ENCODE data around the gene LRRC41.

Gene LRRC41

DNA sequence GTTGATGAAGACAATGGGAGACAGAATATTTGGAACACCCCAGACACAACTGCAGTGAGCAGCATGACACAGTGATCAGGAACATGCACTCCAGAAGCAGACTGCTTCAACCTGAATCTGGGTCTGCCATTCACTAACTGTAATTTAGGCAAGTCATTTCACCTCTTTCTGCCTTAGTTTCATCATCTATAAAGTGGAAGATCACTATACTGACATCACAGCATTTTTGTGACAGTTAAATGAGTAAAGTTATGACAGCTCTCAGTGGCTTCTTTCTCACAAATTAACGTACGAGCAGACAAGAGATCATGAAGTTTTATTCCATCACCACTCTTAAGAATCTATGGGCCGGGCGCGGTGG is 14.3 kb downstream of the LRRC41 start:
- DNase-seq (ENCODE audit: low read depth) = no peak
- H3K4me3 ChIP-seq (ENCODE audit: low read depth, low read length) = no peak overlapping the region
- TF ChIP-seq, protein P1, sequence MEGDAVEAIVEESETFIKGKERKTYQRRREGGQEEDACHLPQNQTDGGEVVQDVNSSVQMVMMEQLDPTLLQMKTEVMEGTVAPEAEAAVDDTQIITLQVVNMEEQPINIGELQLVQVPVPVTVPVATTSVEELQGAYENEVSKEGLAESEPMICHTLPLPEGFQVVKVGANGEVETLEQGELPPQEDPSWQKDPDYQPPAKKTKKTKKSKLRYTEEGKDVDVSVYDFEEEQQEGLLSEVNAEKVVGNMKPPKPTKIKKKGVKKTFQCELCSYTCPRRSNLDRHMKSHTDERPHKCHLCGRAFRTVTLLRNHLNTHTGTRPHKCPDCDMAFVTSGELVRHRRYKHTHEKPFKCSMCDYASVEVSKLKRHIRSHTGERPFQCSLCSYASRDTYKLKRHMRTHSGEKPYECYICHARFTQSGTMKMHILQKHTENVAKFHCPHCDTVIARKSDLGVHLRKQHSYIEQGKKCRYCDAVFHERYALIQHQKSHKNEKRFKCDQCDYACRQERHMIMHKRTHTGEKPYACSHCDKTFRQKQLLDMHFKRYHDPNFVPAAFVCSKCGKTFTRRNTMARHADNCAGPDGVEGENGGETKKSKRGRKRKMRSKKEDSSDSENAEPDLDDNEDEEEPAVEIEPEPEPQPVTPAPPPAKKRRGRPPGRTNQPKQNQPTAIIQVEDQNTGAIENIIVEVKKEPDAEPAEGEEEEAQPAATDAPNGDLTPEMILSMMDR (IDR thresholded peaks at IDR 0.05; ENCODE audit: control insufficient read depth, extremely low read depth, insufficient read depth) = no peak

DNA sequence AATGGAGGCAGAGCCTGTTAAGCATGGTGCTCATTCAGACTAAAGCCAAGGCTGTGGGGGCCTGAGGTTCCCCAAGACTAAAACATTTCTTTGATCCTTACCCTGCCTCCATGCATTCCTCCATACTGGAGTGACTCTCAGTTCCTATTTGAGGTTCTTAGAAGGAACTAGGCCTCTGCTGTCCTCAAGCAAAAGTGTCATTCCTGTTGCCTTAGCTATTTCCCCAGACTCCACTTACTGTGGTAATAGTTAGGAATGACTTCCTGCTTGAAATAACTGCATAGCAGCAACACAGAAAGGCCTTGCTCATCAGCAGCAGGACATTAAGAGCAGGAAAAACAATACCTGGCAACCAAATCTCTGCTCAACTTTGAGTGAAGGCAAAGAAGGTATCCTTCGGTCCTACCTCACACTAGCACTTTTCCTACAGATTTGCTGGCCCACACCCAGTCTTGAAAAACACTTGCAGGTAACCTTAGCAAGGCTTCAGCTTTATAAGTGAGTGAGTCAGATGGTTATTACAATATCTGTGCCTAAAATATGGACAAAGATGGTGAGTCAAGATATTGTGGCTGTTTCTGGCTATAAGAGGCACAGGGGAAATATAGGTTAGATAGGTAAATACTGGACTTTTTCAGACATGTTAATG is 14.8 kb downstream of the LRRC41 start:
- DNase-seq (ENCODE audit: low read depth) = no peak
- H3K4me3 ChIP-seq (ENCODE audit: low read depth, low read length) = no peak overlapping the region
- TF ChIP-seq, protein P1 (IDR thresholded peaks at IDR 0.05; ENCODE audit: control insufficient read depth, extremely low read depth, insufficient read depth) = no peak

DNA sequence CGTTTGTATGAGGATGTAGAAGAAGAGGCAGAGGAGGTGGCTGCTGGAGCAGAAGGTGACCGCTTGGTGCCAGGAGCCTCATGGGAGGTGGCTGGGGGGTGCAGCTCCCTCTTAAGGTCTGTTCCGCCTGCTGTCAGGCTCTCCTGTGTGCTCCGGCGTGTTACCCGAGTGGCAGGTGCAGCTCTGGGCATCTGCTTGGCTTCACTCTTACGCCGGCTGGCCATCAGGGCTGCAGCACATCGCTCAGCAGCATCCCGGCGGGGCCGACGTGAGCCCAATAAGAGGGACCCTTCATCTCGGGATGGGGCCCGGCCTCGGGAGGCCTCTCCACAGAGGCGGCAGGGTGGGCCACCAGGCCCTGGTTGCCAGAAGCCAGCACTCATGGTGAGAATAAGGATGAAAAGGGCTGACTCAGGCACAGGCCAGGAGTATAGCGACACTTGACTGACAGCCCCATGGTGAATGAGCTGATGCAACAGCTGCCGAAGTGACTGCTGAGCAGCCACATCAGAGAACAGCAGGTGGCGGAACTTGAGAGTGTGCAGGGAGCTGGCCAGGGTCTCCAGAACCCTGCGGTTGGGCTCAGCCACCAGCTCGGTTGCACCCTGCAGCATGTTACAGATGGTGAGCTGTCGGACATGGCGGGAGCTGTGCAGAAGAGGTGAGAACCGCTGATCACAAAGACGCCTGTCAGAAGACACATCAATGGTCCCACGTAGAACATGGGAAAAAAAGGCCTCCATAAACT is 17.5 kb downstream of the LRRC41 start:
- TF ChIP-seq, protein P1 (IDR thresholded peaks at IDR 0.05; ENCODE audit: control insufficient read depth, extremely low read depth, insufficient read depth) = no peak
- no peak for DNase-seq (ENCODE audit: low read depth)
- no peak overlapping the region for H3K4me3 ChIP-seq (ENCODE audit: low read depth, low read length)

DNA sequence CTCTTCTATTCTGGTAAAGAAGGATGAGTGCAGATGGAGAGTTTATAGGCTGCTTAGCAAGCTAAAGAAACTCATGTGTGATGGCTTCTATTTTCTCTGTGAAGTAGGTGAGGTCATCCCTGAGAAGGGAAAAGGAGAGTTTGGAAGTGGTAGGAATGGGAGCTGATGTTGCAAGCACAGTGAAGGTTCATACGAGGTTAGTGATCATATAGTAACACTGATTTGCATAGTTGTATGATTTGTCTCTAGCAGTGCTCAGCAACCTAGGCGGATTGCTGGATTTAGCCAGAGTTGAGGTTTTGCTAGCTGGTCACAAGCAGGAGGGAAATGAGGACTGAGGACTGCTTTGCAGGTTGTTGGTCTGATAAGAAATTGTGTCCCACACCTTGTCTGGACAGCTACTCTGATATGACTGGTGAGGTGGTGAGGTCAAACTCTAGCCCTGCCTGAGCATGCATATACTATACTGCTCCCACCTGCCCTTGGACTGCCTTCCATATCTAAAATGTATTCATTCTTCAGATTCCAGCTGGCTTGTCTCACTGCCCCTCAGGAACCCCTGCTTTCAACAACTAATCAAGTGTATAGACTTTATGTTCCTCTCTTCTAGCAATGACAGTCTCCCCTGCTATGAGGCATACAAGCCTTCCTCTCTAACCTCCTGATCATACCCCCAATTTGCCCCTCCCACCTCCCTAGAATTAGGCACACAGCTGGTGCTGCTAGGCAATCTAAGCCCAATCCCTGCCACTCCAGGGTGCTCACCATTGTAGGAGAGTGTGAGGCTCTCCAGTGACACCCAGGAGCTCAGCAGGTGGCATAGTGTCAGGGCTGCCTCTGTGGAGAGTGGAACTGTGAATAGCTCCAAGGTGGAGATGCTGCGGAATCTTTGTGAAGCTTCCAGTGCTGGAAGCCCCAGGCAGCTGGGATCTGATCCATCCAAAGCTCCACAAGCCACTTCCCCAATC is 18.5 kb downstream of the LRRC41 start:
- H3K4me3 ChIP-seq (ENCODE audit: low read depth, low read length) = no peak overlapping the region
- TF ChIP-seq, protein P1 (IDR thresholded peaks at IDR 0.05; ENCODE audit: control insufficient read depth, extremely low read depth, insufficient read depth) = no peak
- DNase-seq (ENCODE audit: low read depth) = no peak

DNA sequence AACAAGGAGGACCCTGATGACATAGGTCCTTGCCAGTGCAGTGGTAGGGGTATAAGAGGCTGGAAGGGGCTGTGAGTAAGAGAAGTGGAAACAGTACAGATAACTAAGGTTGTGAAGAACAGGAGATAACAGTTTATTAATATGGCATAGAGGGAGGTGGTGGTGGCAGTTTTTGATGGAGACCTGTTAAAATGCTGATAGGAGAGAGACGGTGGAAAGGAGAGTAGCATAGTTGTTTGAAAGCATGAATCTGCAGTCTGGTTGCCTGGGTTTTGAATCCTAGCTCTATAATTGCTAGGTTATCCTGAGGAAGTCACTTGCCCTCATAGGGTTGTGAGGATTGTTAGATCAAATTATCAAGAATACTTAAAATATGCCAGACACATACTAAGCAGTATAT is 19.4 kb downstream of the LRRC41 start:
- TF ChIP-seq, protein P1 (IDR thresholded peaks at IDR 0.05; ENCODE audit: control insufficient read depth, extremely low read depth, insufficient read depth) = no peak
- no peak for DNase-seq (ENCODE audit: low read depth)
- no peak overlapping the region for H3K4me3 ChIP-seq (ENCODE audit: low read depth, low read length)

DNA sequence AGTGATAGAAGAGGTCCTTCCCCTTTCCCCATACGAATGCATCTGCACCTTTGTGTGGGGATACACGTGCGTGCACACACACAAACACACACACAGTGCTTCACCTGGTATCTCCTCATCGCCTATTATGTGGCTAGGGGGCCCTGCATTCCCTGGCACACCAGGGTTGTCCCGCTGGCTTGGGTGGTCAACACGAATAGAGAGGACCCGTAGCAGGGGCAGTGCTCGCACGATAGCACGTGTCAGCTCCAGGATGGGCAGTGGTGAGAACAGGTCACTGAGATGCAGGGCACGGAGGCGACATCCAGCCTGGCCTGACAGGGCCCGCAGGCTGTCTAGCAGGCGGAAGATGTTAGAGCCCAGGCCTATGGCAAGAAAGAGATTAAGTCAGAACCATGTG is 22.4 kb downstream of the LRRC41 start:
- no peak overlapping the region for H3K4me3 ChIP-seq (ENCODE audit: low read depth, low read length)
- no peak for DNase-seq (ENCODE audit: low read depth)
- TF ChIP-seq, protein P1 (IDR thresholded peaks at IDR 0.05; ENCODE audit: control insufficient read depth, extremely low read depth, insufficient read depth) = no peak
